GM12875 (cell line): ENCODE measurements around the gene APBB2.
"Not testable (repeated sequence)": the region's sequence is repeated elsewhere in the genome, so short reads cannot be mapped to it uniquely, and the experiment has no call there.

Experiments
- H3K4me3 ChIP-seq: one replicate; pipeline ENCODE4 v1.5.1; 2011; ENCODE audit warnings: low read depth, low read length, control low read depth
- CTCF ChIP-seq: IDR thresholded peaks from 2 replicates; pipeline ENCODE4 v1.5.1; 2011; ENCODE audit warnings: low read depth, mild to moderate bottlenecking, control low read depth, inconsistent platforms, low read length, moderate library complexity, borderline replicate concordance; ENCODE audit not compliant: insufficient read depth

Gene APBB2

GRCh38 chr4:40923316-40924095, 290.8 kb downstream of the APBB2 start:
- no peak for TF ChIP-seq CTCF
- no peak overlapping the region for H3K4me3 ChIP-seq

- not testable (repeated sequence) for H3K4me3 ChIP-seq
Observed at GRCh38 chr4:40919976-40920375, 294.4 kb downstream of the APBB2 start.

GRCh38 chr4:40918330-40918729, 296.0 kb downstream of the APBB2 start:
- no peak overlapping the region for H3K4me3 ChIP-seq
- TF ChIP-seq CTCF: no peak

GRCh38 chr4:40916880-40917279, 297.5 kb downstream of the APBB2 start:
- no peak overlapping the region for H3K4me3 ChIP-seq
- TF ChIP-seq CTCF: peak; percentile 74

GRCh38 chr4:40916218-40916555, 298.2 kb downstream of the APBB2 start:
- no peak overlapping the region for H3K4me3 ChIP-seq
- TF ChIP-seq CTCF: no peak

- H3K4me3 ChIP-seq: no peak overlapping the region
- TF ChIP-seq CTCF: no peak
Observed at GRCh38 chr4:40915318-40916217, 298.8 kb downstream of the APBB2 start.

GRCh38 chr4:40912460-40913184, 301.7 kb downstream of the APBB2 start:
- TF ChIP-seq CTCF: no peak
- H3K4me3 ChIP-seq: no peak overlapping the region
